Upper lobe of left lung (tissue), 6 donors: Measurements from ENCODE around the gene KAZN. TPM values are rescaled to one million over a fixed set of nuclear protein-coding genes. Genes with fewer than 3 reads are reported as not detected.

ENCODE experiments used
- ATAC-seq, 2 donors: fragments of 200-7000 bp; cut with Tn5 transposase; one replicate each; pipeline ENCODE4 v1.9.1; 2022; ENCODE audit warnings: mild to moderate bottlenecking in 2 of 2, moderate library complexity in 2 of 2; ENCODE audit not compliant: low FRiP score in 2 of 2
- DNase-seq, 2 donors: peaks; one replicate each; pipeline ENCODE4 v3.0.0-alpha.2; 2019 to 2020
- H3K27ac ChIP-seq, 4 donors: fragments of 200-600 bp; sonication (generic); one replicate each; pipeline ENCODE4 v1.5.1; 2016 to 2019
- H3K27me3 ChIP-seq, 4 donors: fragments of 200-600 bp; sonication (generic); one replicate each; pipeline ENCODE4 v1.5.1; 2017 to 2019
- H3K36me3 ChIP-seq, 4 donors: fragments of 200-600 bp; sonication (generic); one replicate each; pipeline ENCODE4 v1.5.1; 2016 to 2019
- H3K4me1 ChIP-seq, 4 donors: fragments of 200-600 bp; sonication (generic); one replicate each; pipeline ENCODE4 v1.5.1; 2018 to 2019
- H3K4me3 ChIP-seq, 4 donors: fragments of 200-600 bp; sonication (generic); one replicate each; pipeline ENCODE4 v1.5.1; 2017 to 2019; ENCODE audit warnings: mild to moderate bottlenecking in 2 of 4, moderate library complexity in 1 of 4
- H3K9me3 ChIP-seq, 4 donors: fragments of 200-600 bp; sonication (generic); one replicate each; pipeline ENCODE4 v1.5.1; 2018 to 2019
- CTCF ChIP-seq, 6 experiments: fragments of 450-650 bp in 4 of 6; fragments of 200-600 bp in 2 of 6; sonication (generic) in 2 of 6; IDR thresholded peaks; one replicate each; pipeline ENCODE4 v1.5.1; 2016 to 2019; ENCODE audit warnings: antibody characterized with exemption in 6 of 6
- EP300 ChIP-seq, 4 donors: sonication (generic); formaldehyde crosslinking; IDR thresholded peaks; one replicate each; pipeline ENCODE4 v1.5.1; 2017; ENCODE audit warnings: antibody characterized with exemption in 4 of 4, control low read depth in 2 of 4
- POLR2A ChIP-seq, 4 donors: fragments of 450-650 bp; IDR thresholded peaks; one replicate each; pipeline ENCODE4 v1.5.1; 2016 to 2017; ENCODE audit warnings: antibody characterized with exemption in 4 of 4, mild to moderate bottlenecking in 2 of 4
- POLR2AphosphoS5 ChIP-seq, 2 donors: sonication (generic); formaldehyde crosslinking; IDR thresholded peaks; one replicate each; pipeline ENCODE4 v1.5.1; 2017; ENCODE audit warnings: antibody characterized with exemption in 2 of 2
- WGBS, 2 donors: methylation state at CpG; one replicate each; pipeline ENCODE4 v1.1.5; 2017 to 2018; 5-methylcytosine and 5-hydroxymethylcytosine counted together
- total RNA-seq, 6 donors: library from RNA; depleted of rRNA in 4 of 6; stranded (reverse); fragments of >200 nt in 4 of 6; gene quantifications; one replicate each; pipeline versions ENCODE4 v1.1.0 to v1.2.1, GENCODE V29; 2016 to 2021
- donor health status: DM: no; HTN: no; CAD: no; lungs with moderate emphysema.
- donor health status: DM: no; HTN: yes; CAD: no; lungs with severe emphysema.

KAZN gene
- total RNA-seq, 6 donors from 2014 or later: 11.5 to 30.0 (median 17.6) TPM

DNA sequence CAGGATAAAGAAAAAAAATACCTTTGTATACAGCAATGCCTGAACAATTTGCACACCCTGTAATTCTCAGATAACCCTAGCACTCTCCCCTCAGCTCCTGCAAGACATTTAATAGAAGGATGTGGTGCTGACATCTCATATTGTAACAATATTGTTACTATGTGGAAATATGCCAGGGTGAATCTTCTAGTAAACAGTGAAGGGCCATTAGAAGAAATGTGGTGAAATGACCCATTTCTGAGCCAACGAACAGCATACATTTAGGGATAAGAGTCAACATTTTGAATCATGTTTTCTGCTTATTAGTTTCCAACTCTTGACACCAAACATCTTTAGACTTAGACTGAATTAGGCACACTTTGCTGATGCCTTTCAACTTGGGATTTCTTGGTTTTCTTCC, 188.2 kb downstream of the KAZN start:
- H3K36me3 ChIP-seq: no peaks in the 10 kb centered on the region
- H3K9me3 ChIP-seq: no peaks in the 10 kb centered on the region
- 73 to 76% methylated on average over 1 of the region's 1 CpG for WGBS, 2 donors
- H3K27ac ChIP-seq: no peak overlapping the region
- no peak for ATAC-seq
- DNase-seq: no peak
- H3K27me3 ChIP-seq: no peaks in the 10 kb centered on the region
- no peak overlapping the region for H3K4me3 ChIP-seq
- TF ChIP-seq EP300 (IDR thresholded peaks at IDR 0.05) (no peak), CTCF (IDR thresholded peaks at IDR 0.05) (no peak), POLR2AphosphoS5 (IDR thresholded peaks at IDR 0.05) (no peak), POLR2A (IDR thresholded peaks at IDR 0.05) (no peak)
- H3K4me1 ChIP-seq: no peaks in the 10 kb centered on the region

DNA sequence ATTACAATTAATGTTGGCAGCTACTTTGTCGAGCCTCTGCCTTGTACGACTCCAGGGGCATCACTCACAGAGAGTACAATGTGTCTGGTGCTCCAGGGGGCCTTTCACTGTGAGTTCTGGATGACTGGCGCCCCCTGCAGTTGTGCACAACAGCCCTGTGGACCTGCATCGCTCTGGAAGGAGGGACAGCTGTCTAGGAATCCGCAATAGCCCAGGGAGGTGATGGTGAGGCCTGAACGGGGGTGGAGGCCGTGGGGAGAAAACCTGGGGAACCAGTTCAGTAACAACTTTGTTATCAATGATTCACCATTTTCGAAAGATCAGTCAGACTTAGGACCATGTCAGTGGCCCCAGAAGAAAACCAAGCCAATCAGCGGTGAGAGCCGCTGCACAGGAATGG, 189.1 kb downstream of the KAZN start:
- DNase-seq: no peak
- no peak for ATAC-seq
- TF ChIP-seq EP300 (IDR thresholded peaks at IDR 0.05) (no peak), CTCF (IDR thresholded peaks at IDR 0.05) (no peak), POLR2A (IDR thresholded peaks at IDR 0.05) (no peak), POLR2AphosphoS5 (IDR thresholded peaks at IDR 0.05) (no peak)
- H3K9me3 ChIP-seq: no peaks in the 10 kb centered on the region
- no peaks in the 10 kb centered on the region for H3K36me3 ChIP-seq
- 65 to 78% methylated on average over 7 to 10 of the region's 10 CpGs for WGBS, 2 donors
- no peak overlapping the region for H3K27ac ChIP-seq
- H3K4me1 ChIP-seq: no peaks in the 10 kb centered on the region
- no peaks in the 10 kb centered on the region for H3K27me3 ChIP-seq
- no peak overlapping the region for H3K4me3 ChIP-seq

DNA sequence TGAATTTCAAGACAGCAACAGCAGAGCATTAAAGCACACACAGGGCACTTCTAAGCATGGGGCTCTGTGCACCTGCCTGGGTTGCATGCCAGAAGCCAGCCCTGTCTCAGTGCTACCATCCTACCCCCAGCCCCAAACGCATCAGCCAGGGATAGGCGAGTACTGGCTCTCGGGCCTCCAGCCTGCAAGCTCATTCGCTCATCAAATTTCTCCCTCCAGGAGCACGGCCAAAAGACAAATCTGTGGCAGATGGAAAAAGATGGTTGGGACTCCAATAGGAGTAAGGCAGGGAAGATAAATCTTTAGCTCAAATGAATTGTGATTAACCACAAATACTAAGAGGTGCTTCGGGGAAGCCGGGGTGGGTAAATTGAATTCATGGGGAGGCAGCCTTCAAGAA, 189.6 kb downstream of the KAZN start:
- Histone ChIP-seq H3K36me3 (no peaks in the 10 kb centered on the region), H3K27ac (no peak overlapping the region), H3K4me1 (no peaks in the 10 kb centered on the region), H3K27me3 (no peaks in the 10 kb centered on the region), H3K9me3 (no peaks in the 10 kb centered on the region), H3K4me3 (no peak overlapping the region)
- WGBS, 2 donors: 75 to 88% methylated on average over 7 of the region's 7 CpGs
- DNase-seq: no peak
- ATAC-seq: no peak
- TF ChIP-seq CTCF (IDR thresholded peaks at IDR 0.05) (no peak), EP300 (IDR thresholded peaks at IDR 0.05) (no peak), POLR2AphosphoS5 (IDR thresholded peaks at IDR 0.05) (no peak), POLR2A (IDR thresholded peaks at IDR 0.05) (no peak)

GRCh38 chr1:14790982-14791381, 192.5 kb downstream of the KAZN start:
- ATAC-seq: no peak
- no peak overlapping the region for H3K27ac ChIP-seq
- H3K27me3 ChIP-seq: no peaks in the 10 kb centered on the region
- no peak overlapping the region for H3K4me3 ChIP-seq
- H3K9me3 ChIP-seq: no peaks in the 10 kb centered on the region
- no peaks in the 10 kb centered on the region for H3K4me1 ChIP-seq
- TF ChIP-seq CTCF (IDR thresholded peaks at IDR 0.05) (no peak), EP300 (IDR thresholded peaks at IDR 0.05) (no peak), POLR2AphosphoS5 (IDR thresholded peaks at IDR 0.05) (no peak), POLR2A (IDR thresholded peaks at IDR 0.05) (no peak)
- DNase-seq: peak in 1 of 2 donors; percentile 39
- 81 to 83% methylated on average over 7 of the region's 7 CpGs for WGBS, 2 donors
- no peaks in the 10 kb centered on the region for H3K36me3 ChIP-seq

DNA sequence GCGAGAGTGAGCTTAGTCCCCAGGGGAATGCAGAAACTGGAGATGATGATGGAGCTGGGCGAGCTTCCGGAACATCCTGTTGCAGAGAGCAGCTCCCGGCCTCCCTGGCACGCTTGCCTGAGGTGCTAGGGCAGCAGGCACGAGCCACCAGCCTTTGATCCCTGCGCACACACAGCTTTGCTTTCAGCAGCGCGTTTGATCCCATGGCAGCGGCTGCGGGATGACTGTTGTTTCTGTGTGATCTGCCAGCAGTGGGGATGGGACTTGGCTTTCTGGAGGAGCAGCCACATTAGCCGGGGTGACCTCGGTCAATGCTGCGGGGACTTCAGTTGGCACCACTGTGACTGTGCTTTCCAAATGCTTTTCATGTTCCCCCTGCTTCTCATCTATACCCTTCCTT, 193.2 kb downstream of the KAZN start:
- Histone ChIP-seq H3K36me3 (no peaks in the 10 kb centered on the region), H3K4me3 (no peak overlapping the region), H3K9me3 (no peaks in the 10 kb centered on the region), H3K27ac (no peak overlapping the region), H3K4me1 (no peaks in the 10 kb centered on the region), H3K27me3 (no peaks in the 10 kb centered on the region)
- DNase-seq (peak in 1 of 2 donors; percentile 38), ATAC-seq (no peak)
- 82 to 83% methylated on average over 12 to 14 of the region's 14 CpGs for WGBS, 2 donors
- TF ChIP-seq POLR2A (IDR thresholded peaks at IDR 0.05) (no peak), EP300 (IDR thresholded peaks at IDR 0.05) (no peak), POLR2AphosphoS5 (IDR thresholded peaks at IDR 0.05) (no peak), CTCF (IDR thresholded peaks at IDR 0.05) (no peak)
